ENCODE results near the gene MAS1.

Gene MAS1

DNA sequence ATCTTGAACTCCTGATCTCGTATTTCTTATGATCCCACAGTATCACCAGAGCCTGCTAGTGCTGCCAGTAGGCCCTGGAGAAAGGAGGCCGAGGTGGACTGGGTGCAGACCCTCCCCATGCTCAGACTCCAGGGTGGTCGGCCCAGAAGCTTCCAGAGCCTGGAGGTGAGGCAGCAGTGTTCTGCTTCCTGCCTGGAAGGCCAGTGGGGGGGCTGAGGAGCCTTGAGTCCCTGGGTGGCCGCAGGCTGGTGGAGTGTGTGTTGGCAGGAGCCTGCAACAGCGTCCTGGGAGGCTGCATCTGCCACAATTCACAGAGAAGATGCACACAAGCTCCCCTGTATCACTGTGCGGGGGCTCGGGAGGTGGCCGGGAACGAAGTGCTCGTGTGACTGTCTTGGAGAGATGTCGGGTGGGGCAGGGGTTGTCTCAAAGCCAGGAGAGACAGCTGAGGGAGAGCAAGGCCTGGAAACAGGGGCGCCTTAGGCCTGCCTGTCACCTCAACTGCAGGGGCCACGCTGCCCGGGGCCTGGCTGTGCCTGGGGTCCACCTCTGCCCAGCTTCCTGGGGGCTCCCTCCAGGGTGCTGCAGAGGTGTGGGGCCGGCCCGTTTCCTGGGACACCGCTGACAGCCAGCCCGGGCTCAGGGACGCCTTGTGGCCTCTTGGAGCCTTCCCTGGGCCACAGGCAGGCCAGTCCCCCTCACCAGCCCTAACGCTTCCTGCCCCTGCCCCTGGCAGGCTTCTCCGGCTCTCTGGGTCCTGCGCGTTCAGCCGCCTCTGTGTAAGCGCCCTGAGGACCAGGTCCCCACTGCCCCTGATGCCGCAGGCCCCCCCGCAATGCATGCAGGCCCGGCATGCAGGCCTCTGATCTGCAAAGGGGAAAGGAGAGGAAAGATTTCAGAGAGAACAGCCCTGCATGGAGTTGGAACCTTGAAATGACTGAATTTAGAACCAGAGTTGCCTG lies 24.2 kb upstream of the MAS1 start:
- ATAC-seq, result no peak
- TF ChIP-seq ZFP3 (CRISPR knock-in tag; IDR thresholded peaks at IDR 0.05), result no peak
- TF ChIP-seq PPARA (CRISPR knock-in tag; IDR thresholded peaks at IDR 0.05; ENCODE audit: borderline replicate concordance), result no peak
- TF ChIP-seq GLIS3 (CRISPR knock-in tag; IDR thresholded peaks at IDR 0.05), result no peak

DNA sequence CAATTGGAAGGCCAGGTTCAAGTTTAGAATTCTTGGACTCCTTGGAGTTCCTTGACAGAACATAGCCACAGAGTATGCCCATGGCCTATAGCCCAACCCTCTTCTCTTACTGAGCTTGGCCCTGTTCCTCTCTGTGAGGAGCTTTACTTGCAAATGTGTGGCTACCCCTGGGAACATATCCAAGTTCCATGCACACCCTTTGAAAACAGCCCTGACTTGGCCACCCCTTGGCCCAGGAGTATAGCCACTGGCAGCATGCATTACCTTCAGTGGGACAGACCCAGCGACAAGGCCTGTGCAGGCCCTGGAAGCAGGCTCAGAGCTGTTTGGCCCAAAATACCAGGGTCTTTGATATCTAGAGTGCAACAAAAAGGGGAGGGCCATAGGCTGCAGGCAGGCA lies 19.5 kb upstream of the MAS1 start:
- ATAC-seq, result no peak
- TF ChIP-seq ZNF8 (CRISPR knock-in tag; IDR thresholded peaks at IDR 0.05) (no peak), RARB (CRISPR knock-in tag; IDR thresholded peaks at IDR 0.05) (no peak), ZFP3 (CRISPR knock-in tag; IDR thresholded peaks at IDR 0.05) (no peak), ZFP30 (CRISPR knock-in tag; IDR thresholded peaks at IDR 0.05) (no peak), CSDC2 (CRISPR knock-in tag; IDR thresholded peaks at IDR 0.05) (no peak), ESRRG (CRISPR knock-in tag; IDR thresholded peaks at IDR 0.05) (no peak), BACH2 (CRISPR knock-in tag; IDR thresholded peaks at IDR 0.05; ENCODE audit: borderline replicate concordance) (no peak), ARNTL (CRISPR knock-in tag; IDR thresholded peaks at IDR 0.05; ENCODE audit: borderline replicate concordance, low read depth) (no peak), OSR1 (CRISPR knock-in tag; IDR thresholded peaks at IDR 0.05) (no peak), TOX (CRISPR knock-in tag; IDR thresholded peaks at IDR 0.05; ENCODE audit: borderline replicate concordance) (no peak), TCF4 (CRISPR knock-in tag; IDR thresholded peaks at IDR 0.05; ENCODE audit: borderline replicate concordance) (no peak), ZNF70 (CRISPR knock-in tag; IDR thresholded peaks at IDR 0.05) (no peak), ZC3H10 (CRISPR knock-in tag; IDR thresholded peaks at IDR 0.05) (no peak), ZNF565 (CRISPR knock-in tag; conservative IDR thresholded peaks at IDR 0.05; ENCODE audit: low read depth) (no peak), PPARA (CRISPR knock-in tag; IDR thresholded peaks at IDR 0.05; ENCODE audit: borderline replicate concordance) (no peak), ISL1 (CRISPR knock-in tag; IDR thresholded peaks at IDR 0.05) (no peak)
- TF ChIP-seq, protein P1, sequence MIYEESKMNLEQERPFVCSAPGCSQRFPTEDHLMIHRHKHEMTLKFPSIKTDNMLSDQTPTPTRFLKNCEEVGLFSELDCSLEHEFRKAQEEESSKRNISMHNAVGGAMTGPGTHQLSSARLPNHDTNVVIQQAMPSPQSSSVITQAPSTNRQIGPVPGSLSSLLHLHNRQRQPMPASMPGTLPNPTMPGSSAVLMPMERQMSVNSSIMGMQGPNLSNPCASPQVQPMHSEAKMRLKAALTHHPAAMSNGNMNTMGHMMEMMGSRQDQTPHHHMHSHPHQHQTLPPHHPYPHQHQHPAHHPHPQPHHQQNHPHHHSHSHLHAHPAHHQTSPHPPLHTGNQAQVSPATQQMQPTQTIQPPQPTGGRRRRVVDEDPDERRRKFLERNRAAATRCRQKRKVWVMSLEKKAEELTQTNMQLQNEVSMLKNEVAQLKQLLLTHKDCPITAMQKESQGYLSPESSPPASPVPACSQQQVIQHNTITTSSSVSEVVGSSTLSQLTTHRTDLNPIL (CRISPR knock-in tag; IDR thresholded peaks at IDR 0.05; ENCODE audit: low read depth), result no peak
- TF ChIP-seq, protein P2, sequence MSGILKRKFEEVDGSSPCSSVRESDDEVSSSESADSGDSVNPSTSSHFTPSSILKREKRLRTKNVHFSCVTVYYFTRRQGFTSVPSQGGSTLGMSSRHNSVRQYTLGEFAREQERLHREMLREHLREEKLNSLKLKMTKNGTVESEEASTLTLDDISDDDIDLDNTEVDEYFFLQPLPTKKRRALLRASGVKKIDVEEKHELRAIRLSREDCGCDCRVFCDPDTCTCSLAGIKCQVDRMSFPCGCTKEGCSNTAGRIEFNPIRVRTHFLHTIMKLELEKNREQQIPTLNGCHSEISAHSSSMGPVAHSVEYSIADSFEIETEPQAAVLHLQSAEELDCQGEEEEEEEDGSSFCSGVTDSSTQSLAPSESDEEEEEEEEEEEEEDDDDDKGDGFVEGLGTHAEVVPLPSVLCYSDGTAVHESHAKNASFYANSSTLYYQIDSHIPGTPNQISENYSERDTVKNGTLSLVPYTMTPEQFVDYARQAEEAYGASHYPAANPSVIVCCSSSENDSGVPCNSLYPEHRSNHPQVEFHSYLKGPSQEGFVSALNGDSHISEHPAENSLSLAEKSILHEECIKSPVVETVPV (CRISPR knock-in tag; IDR thresholded peaks at IDR 0.05), result no peak
- TF ChIP-seq, protein P3, sequence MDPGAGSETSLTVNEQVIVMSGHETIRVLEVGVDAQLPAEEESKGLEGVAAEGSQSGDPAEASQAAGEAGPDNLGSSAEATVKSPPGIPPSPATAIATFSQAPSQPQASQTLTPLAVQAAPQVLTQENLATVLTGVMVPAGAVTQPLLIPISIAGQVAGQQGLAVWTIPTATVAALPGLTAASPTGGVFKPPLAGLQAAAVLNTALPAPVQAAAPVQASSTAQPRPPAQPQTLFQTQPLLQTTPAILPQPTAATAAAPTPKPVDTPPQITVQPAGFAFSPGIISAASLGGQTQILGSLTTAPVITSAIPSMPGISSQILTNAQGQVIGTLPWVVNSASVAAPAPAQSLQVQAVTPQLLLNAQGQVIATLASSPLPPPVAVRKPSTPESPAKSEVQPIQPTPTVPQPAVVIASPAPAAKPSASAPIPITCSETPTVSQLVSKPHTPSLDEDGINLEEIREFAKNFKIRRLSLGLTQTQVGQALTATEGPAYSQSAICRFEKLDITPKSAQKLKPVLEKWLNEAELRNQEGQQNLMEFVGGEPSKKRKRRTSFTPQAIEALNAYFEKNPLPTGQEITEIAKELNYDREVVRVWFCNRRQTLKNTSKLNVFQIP (CRISPR knock-in tag; IDR thresholded peaks at IDR 0.05; ENCODE audit: borderline replicate concordance, low read depth), result no peak

DNA sequence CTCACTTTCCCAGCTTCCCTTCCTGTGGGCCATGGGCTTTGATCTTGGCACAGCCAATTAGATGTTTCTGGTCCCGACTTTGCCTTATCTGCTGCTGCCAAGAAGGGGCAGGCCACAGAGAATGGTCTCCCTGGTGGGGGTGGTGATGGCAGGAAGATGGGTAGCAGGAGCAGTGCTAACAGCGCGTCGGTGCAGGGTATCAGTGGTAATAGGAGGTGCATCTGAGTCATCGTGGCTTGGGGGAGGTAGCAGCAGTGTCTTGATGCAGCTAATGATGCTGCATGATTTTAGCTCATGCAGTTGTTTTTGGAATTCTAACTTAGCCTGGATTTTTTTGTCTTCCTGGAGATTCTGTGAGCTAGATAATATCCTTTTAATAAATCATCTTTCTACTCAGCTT lies 18.9 kb upstream of the MAS1 start:
- no peak for TF ChIP-seq ARNTL (CRISPR knock-in tag; IDR thresholded peaks at IDR 0.05; ENCODE audit: borderline replicate concordance, low read depth)
- TF ChIP-seq, protein P1 (CRISPR knock-in tag; IDR thresholded peaks at IDR 0.05; ENCODE audit: low read depth), result no peak
- ATAC-seq, result no peak

DNA sequence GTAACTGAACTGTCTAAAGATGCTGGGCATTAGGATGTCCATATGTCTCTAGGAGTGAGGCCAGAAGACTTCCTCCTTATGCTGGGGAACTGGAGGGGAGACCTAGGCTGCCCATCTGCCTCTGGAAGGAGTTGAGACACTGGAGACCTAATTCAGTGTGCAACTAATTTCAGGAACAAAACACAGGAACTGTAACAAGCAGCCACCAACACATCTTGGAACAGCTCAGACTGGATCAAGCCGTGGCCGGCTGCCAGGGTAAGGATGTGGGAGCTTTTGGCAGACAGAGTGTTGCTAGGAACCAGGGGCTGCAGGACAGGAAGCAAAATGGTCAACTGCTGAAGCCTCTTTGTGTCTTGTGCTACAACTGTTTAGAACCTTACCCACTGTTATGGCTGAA lies 16.4 kb upstream of the MAS1 start:
- no peak for ATAC-seq
- no peak for TF ChIP-seq ARNTL (CRISPR knock-in tag; IDR thresholded peaks at IDR 0.05; ENCODE audit: borderline replicate concordance, low read depth)
- TF ChIP-seq, protein P1 (CRISPR knock-in tag; IDR thresholded peaks at IDR 0.05; ENCODE audit: low read depth), result no peak
- no peak for TF ChIP-seq PPARA (CRISPR knock-in tag; IDR thresholded peaks at IDR 0.05; ENCODE audit: borderline replicate concordance)
- TF ChIP-seq, protein P4, sequence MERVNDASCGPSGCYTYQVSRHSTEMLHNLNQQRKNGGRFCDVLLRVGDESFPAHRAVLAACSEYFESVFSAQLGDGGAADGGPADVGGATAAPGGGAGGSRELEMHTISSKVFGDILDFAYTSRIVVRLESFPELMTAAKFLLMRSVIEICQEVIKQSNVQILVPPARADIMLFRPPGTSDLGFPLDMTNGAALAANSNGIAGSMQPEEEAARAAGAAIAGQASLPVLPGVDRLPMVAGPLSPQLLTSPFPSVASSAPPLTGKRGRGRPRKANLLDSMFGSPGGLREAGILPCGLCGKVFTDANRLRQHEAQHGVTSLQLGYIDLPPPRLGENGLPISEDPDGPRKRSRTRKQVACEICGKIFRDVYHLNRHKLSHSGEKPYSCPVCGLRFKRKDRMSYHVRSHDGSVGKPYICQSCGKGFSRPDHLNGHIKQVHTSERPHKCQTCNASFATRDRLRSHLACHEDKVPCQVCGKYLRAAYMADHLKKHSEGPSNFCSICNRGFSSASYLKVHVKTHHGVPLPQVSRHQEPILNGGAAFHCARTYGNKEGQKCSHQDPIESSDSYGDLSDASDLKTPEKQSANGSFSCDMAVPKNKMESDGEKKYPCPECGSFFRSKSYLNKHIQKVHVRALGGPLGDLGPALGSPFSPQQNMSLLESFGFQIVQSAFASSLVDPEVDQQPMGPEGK (CRISPR knock-in tag; IDR thresholded peaks at IDR 0.05; ENCODE audit: borderline replicate concordance), result no peak
- no peak for TF ChIP-seq ZC3H10 (CRISPR knock-in tag; IDR thresholded peaks at IDR 0.05)
- TF ChIP-seq GLIS3 (CRISPR knock-in tag; IDR thresholded peaks at IDR 0.05), result no peak
- TF ChIP-seq, protein P3 (CRISPR knock-in tag; IDR thresholded peaks at IDR 0.05; ENCODE audit: borderline replicate concordance, low read depth), result no peak
- no peak for TF ChIP-seq ZNF70 (CRISPR knock-in tag; IDR thresholded peaks at IDR 0.05)
- TF ChIP-seq SNAI2 (CRISPR knock-in tag; IDR thresholded peaks at IDR 0.05), result no peak
